T follicular helper cell (primary cell): Measurements from ENCODE around the gene RAPGEF5.

Experiments
- DNase-seq: peaks from one replicate; pipeline ENCODE4 v3.0.0-alpha.2; 2020; ENCODE audit warnings: low read depth
- total RNA-seq, 2 experiments: gene quantifications; one replicate each; lab custom pipeline; 2026; lab: John Stamatoyannopoulos, UW

Gene RAPGEF5
- 0.04 to 0.36 reads per million in 2 experiments for total RNA-seq

- no peak for DNase-seq
Observed at GRCh38 chr7:22356701-22357310, at the start of gene RAPGEF5. Gene RAPGEF5, minus strand, starts transcription at chr7:22357154. Its CDS starts 94 bp downstream, at chr7:22357060.

GRCh38 chr7:22406715-22407114, 49.8 kb upstream of the RAPGEF5 start:
- DNase-seq: no peak

GRCh38 chr7:22404421-22405023, 47.6 kb upstream of the RAPGEF5 start:
- no peak for DNase-seq

- no peak for DNase-seq
Observed at GRCh38 chr7:22403344-22403743, 46.4 kb upstream of the RAPGEF5 start.

- DNase-seq: no peak
Observed at GRCh38 chr7:22402250-22402649, 45.3 kb upstream of the RAPGEF5 start.

GRCh38 chr7:22400936-22401553, 44.1 kb upstream of the RAPGEF5 start:
- DNase-seq: no peak

GRCh38 chr7:22400150-22400814, 43.3 kb upstream of the RAPGEF5 start:
- no peak for DNase-seq

GRCh38 chr7:22399546-22399945, 42.6 kb upstream of the RAPGEF5 start:
- no peak for DNase-seq

- no peak for DNase-seq
Observed at GRCh38 chr7:22399091-22399490, 42.1 kb upstream of the RAPGEF5 start.

- no peak for DNase-seq
Observed at GRCh38 chr7:22397981-22398380, 41.0 kb upstream of the RAPGEF5 start.

- DNase-seq: no peak
Observed at GRCh38 chr7:22395222-22395621, 38.3 kb upstream of the RAPGEF5 start.

GRCh38 chr7:22394739-22395138, 37.8 kb upstream of the RAPGEF5 start:
- no peak for DNase-seq

- no peak for DNase-seq
Observed at GRCh38 chr7:22393913-22394729, 37.2 kb upstream of the RAPGEF5 start.

- DNase-seq: no peak
Observed at GRCh38 chr7:22390516-22390915, 33.6 kb upstream of the RAPGEF5 start.

- no peak for DNase-seq
Observed at GRCh38 chr7:22389892-22390291, 32.9 kb upstream of the RAPGEF5 start.

GRCh38 chr7:22387583-22387982, 30.6 kb upstream of the RAPGEF5 start:
- no peak for DNase-seq

- no peak for DNase-seq
Observed at GRCh38 chr7:22386865-22387264, 29.9 kb upstream of the RAPGEF5 start.

- DNase-seq: no peak
Observed at GRCh38 chr7:22386206-22386858, 29.4 kb upstream of the RAPGEF5 start.

- no peak for DNase-seq
Observed at GRCh38 chr7:22385326-22385725, 28.4 kb upstream of the RAPGEF5 start.

GRCh38 chr7:22380333-22380732, 23.4 kb upstream of the RAPGEF5 start:
- no peak for DNase-seq

- DNase-seq: no peak
Observed at GRCh38 chr7:22378199-22378980, 21.4 kb upstream of the RAPGEF5 start.
